ENCODE data around the gene ACSBG1.

DNA sequence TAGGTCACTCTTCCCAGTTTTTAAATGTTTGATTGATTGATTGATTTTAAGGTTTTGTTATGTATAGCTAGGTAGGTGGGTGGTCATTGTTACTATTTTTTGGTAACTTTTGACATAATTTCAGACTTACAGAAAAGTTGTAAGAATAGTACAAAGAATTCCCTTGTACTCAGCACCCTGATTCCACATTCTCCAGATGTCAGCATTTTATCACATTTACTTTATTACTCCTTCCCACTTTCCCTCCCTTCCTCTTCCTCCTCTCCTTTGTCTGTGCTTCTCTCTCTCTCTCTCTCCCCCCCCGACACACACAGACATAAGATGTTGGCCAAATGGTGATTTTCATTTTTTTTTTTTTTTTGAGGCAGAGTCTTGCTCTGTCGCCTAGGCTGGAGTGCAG lies 70.4 kb downstream of the ACSBG1 start:
- TF ChIP-seq POLR2A (IDR thresholded peaks at IDR 0.05; ENCODE audit: control extremely low read depth in 1 of 2, low read depth in 2 of 2, low read length in 2 of 2): no peak
- no peak for TF ChIP-seq GABPA (IDR thresholded peaks at IDR 0.05; ENCODE audit: borderline replicate concordance, insufficient read depth, low read length)
- no peak for TF ChIP-seq EP300 (IDR thresholded peaks at IDR 0.05; ENCODE audit: borderline replicate concordance in 1 of 2, low read depth in 2 of 2, low read length in 2 of 2)
- TF ChIP-seq, protein P1, sequence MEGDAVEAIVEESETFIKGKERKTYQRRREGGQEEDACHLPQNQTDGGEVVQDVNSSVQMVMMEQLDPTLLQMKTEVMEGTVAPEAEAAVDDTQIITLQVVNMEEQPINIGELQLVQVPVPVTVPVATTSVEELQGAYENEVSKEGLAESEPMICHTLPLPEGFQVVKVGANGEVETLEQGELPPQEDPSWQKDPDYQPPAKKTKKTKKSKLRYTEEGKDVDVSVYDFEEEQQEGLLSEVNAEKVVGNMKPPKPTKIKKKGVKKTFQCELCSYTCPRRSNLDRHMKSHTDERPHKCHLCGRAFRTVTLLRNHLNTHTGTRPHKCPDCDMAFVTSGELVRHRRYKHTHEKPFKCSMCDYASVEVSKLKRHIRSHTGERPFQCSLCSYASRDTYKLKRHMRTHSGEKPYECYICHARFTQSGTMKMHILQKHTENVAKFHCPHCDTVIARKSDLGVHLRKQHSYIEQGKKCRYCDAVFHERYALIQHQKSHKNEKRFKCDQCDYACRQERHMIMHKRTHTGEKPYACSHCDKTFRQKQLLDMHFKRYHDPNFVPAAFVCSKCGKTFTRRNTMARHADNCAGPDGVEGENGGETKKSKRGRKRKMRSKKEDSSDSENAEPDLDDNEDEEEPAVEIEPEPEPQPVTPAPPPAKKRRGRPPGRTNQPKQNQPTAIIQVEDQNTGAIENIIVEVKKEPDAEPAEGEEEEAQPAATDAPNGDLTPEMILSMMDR (IDR thresholded peaks at IDR 0.05; ENCODE audit: control extremely low read depth in 1 of 3, insufficient read depth in 1 of 3, low read depth in 1 of 3, low read length in 3 of 3): no peak
- no peak for TF ChIP-seq POU5F1 (IDR thresholded peaks at IDR 0.05; ENCODE audit: low read depth, low read length)
- no peak for TF ChIP-seq ASH2L (IDR thresholded peaks at IDR 0.05; ENCODE audit: low read length)
- no peak for TF ChIP-seq POLR2AphosphoS5 (IDR thresholded peaks at IDR 0.05; ENCODE audit: low read depth, low read length)
- no peak for TF ChIP-seq RFX5 (IDR thresholded peaks at IDR 0.05; ENCODE audit: borderline replicate concordance, low read depth, low read length)
- TF ChIP-seq TAF1 (IDR thresholded peaks at IDR 0.05; ENCODE audit: low read depth, low read length): no peak
- no peak for TF ChIP-seq CBX8 (IDR thresholded peaks at IDR 0.05; ENCODE audit: borderline replicate concordance, low read depth, low read length)
- TF ChIP-seq, protein P2, sequence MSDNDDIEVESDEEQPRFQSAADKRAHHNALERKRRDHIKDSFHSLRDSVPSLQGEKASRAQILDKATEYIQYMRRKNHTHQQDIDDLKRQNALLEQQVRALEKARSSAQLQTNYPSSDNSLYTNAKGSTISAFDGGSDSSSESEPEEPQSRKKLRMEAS (IDR thresholded peaks at IDR 0.05): no peak
- no peak for TF ChIP-seq CEBPB (IDR thresholded peaks at IDR 0.05; ENCODE audit: low read depth, low read length)

All from H1 (cell line).